CD14-positive monocyte (primary cell): ENCODE results near the gene HIGD1C. TPM values are rescaled to one million over a fixed set of nuclear protein-coding genes. Genes with fewer than 3 reads are reported as not detected.

Experiments used
- DNase-seq, 3 donors: peaks; one replicate each; pipeline ENCODE4 v3.0.0-alpha.2; 2011 to 2022
- H2AFZ ChIP-seq: 2 replicates; pipeline ENCODE4 v1.6.0; 2012; ENCODE audit warnings: mild to moderate bottlenecking, low read depth, low read length, inconsistent platforms; ENCODE audit not compliant: insufficient read depth, poor library complexity, severe bottlenecking
- H3K27ac ChIP-seq, 2 donors: 1 replicate in 1 of 2; 2 replicates in 1 of 2; pipeline ENCODE4 v1.5.1; 2012 to 2013; ENCODE audit warnings: low read length in 2 of 2, control low read depth in 1 of 2, inconsistent platforms in 1 of 2, low read depth in 1 of 2, mild to moderate bottlenecking in 1 of 2
- H3K27me3 ChIP-seq, 2 donors: one replicate each; pipeline versions ENCODE4 v1.6.0 to v1.6.1; 2011 to 2013; ENCODE audit warnings: low read length in 2 of 2; ENCODE audit not compliant: control insufficient read depth in 2 of 2, insufficient read depth in 2 of 2
- H3K36me3 ChIP-seq, 2 donors: replicated peaks in 1 of 2; 1 replicate in 1 of 2; 2 replicates in 1 of 2; pipeline versions ENCODE4 v1.5.1 to v1.6.1; 2012 to 2013; ENCODE audit warnings: low read length in 2 of 2, control low read depth in 1 of 2, inconsistent platforms in 1 of 2, mild to moderate bottlenecking in 1 of 2; ENCODE audit not compliant: insufficient read depth in 2 of 2, control insufficient read depth in 1 of 2
- H3K4me1 ChIP-seq, 2 donors: 1 replicate in 1 of 2; 2 replicates in 1 of 2; pipeline versions ENCODE4 v1.5.1 to v1.6.1; 2012 to 2013; ENCODE audit warnings: low read length in 2 of 2, control low read depth in 1 of 2, inconsistent platforms in 1 of 2, mild to moderate bottlenecking in 1 of 2, moderate library complexity in 1 of 2; ENCODE audit not compliant: insufficient read depth in 2 of 2, control insufficient read depth in 1 of 2
- H3K4me2 ChIP-seq: replicated peaks from 2 replicates; pipeline ENCODE3; 2012; ENCODE audit warnings: low read length, moderate library complexity, mild to moderate bottlenecking; ENCODE audit not compliant: poor library complexity, severe bottlenecking; ENCODE audit errors: extremely low read depth
- H3K4me3 ChIP-seq, 3 experiments: fragments of 200-600 bp in 1 of 3; sonication (generic) in 1 of 3; replicated peaks in 1 of 3; 1 replicate in 2 of 3; 2 replicates in 1 of 3; pipeline ENCODE4 v1.5.1; 2011 to 2013; ENCODE audit warnings: low read length in 3 of 3, mild to moderate bottlenecking in 3 of 3, control low read depth in 2 of 3, low read depth in 2 of 3, inconsistent platforms in 1 of 3, moderate library complexity in 1 of 3
- H3K79me2 ChIP-seq: 2 replicates; pipeline ENCODE4 v1.6.0; 2012; ENCODE audit warnings: mild to moderate bottlenecking, control low read depth, inconsistent platforms, low read length, moderate library complexity; ENCODE audit not compliant: insufficient read depth
- H3K9ac ChIP-seq: 2 replicates; pipeline ENCODE4 v1.6.0; 2017; ENCODE audit warnings: low read length, mild to moderate bottlenecking; ENCODE audit not compliant: insufficient read depth, poor library complexity, severe bottlenecking
- H3K9me3 ChIP-seq, 2 donors: replicated peaks in 1 of 2; 1 replicate in 1 of 2; 2 replicates in 1 of 2; pipeline versions ENCODE4 v1.5.1 to v1.6.1; 2012 to 2013; ENCODE audit warnings: low read length in 2 of 2, control low read depth in 1 of 2; ENCODE audit not compliant: control insufficient read depth in 1 of 2, insufficient read depth in 1 of 2
- H4K20me1 ChIP-seq: 2 replicates; pipeline ENCODE4 v1.6.0; 2012; ENCODE audit warnings: mild to moderate bottlenecking, low read length, control low read depth, moderate library complexity; ENCODE audit not compliant: insufficient read depth
- H3K27ac Mint-ChIP-seq, 7 donors: one replicate each; pipeline ENCODE4 v1.8.0; 2020; ENCODE audit warnings: mild to moderate bottlenecking in 7 of 7, mixed read lengths in 7 of 7, moderate library complexity in 6 of 7, inconsistent platforms in 2 of 7
- H3K27me3 Mint-ChIP-seq, 3 donors: one replicate each; pipeline ENCODE4 v1.8.0; 2021 to 2022; ENCODE audit warnings: low read depth in 3 of 3, mild to moderate bottlenecking in 3 of 3, mixed read lengths in 3 of 3, moderate library complexity in 3 of 3, inconsistent platforms in 1 of 3
- H3K36me3 Mint-ChIP-seq, 2 donors: one replicate each; pipeline ENCODE4 v1.8.0; 2020; ENCODE audit warnings: mixed read lengths in 2 of 2, inconsistent platforms in 1 of 2, mild to moderate bottlenecking in 1 of 2
- H3K4me1 Mint-ChIP-seq: one replicate; pipeline ENCODE4 v1.8.0; 2020; ENCODE audit warnings: mild to moderate bottlenecking, mixed read lengths
- H3K4me3 Mint-ChIP-seq, 2 donors: one replicate each; pipeline ENCODE4 v1.8.0; 2020; ENCODE audit warnings: mild to moderate bottlenecking in 2 of 2, mixed read lengths in 2 of 2, moderate library complexity in 1 of 2
- H3K9me3 Mint-ChIP-seq, 7 donors: one replicate each; pipeline ENCODE4 v1.8.0; 2020 to 2022; ENCODE audit warnings: mixed read lengths in 7 of 7, mild to moderate bottlenecking in 6 of 7, moderate library complexity in 6 of 7, inconsistent platforms in 2 of 7
- CTCF ChIP-seq: fragments of 200-600 bp; IDR thresholded peaks from one replicate; pipeline ENCODE4 v1.8.0; 2022; ENCODE audit warnings: antibody characterized with exemption, mild to moderate bottlenecking
- WGBS: methylation state at CpG from one replicate; pipeline ENCODE4 v1.1.5; 2013; ENCODE audit warnings: missing lambda C conversion rate; ENCODE audit not compliant: insufficient coverage; 5-methylcytosine and 5-hydroxymethylcytosine counted together
- intact Hi-C, 2 donors: fragments of 100-400 bp; cut with micrococcal nuclease; formaldehyde crosslinking; loops; one replicate each; pipeline versions ENCODE4 v1.15.0 to v1.15.1; 2023
- polyA plus RNA-seq, 3 donors: library from polyadenylated mRNA; depleted of rRNA in 1 of 3; unstranded in 2 of 3; stranded (reverse) in 1 of 3; fragments of 300-500 nt in 2 of 3; fragments of >200 nt in 1 of 3; fragmentation: Illumina TruSeq in 2 of 3; gene quantifications; 1 replicate in 2 of 3; 2 replicates in 1 of 3; pipeline ENCODE4 v1.2.3, GENCODE V29; 2012 to 2021
- small RNA-seq: library from RNA; depleted of rRNA; stranded (forward); fragments of <200 nt; gene quantifications from one replicate; pipeline ENCODE3, GENCODE V24; 2012; ENCODE audit warnings: low read depth; ENCODE audit not compliant: insufficient read length

The HIGD1C gene
- polyA plus RNA-seq, 3 donors, result not detected

GRCh38 chr12:51019927-51020326 lies 67.6 kb downstream of the HIGD1C start:
- H3K27ac ChIP-seq, result peak overlapping the region in 1 of 2 donors; percentile 36
- no peaks in the 10 kb centered on the region for H3K36me3 ChIP-seq
- DNase-seq, result no peak
- H3K4me3 ChIP-seq, result no peak overlapping the region
- H3K27me3 Mint-ChIP-seq, result peaks cover 0 to 2% (median 2%) of the 10 kb centered on the region in 3 donors
- no peak overlapping the region for H2AFZ ChIP-seq
- no peak overlapping the region for H3K9ac ChIP-seq
- H3K4me1 ChIP-seq, result peaks cover 40 to 52% of the 10 kb centered on the region in 2 donors
- intact Hi-C loops, result loop anchor here in 1 of 2 donors (5.0 kb wide), 1 partner anchor 93 kb away; a partner anchor contains a TSS
- H3K36me3 Mint-ChIP-seq, result peaks cover 2 to 7% of the 10 kb centered on the region in 2 donors
- H3K27ac Mint-ChIP-seq, result peak overlapping the region in 1 of 7 donors; percentile 18
- H3K27me3 ChIP-seq, result no peaks in the 10 kb centered on the region
- no peak for TF ChIP-seq CTCF
- no peak overlapping the region for H3K4me2 ChIP-seq
- H4K20me1 ChIP-seq, result peaks cover 71% of the 10 kb centered on the region
- H3K9me3 ChIP-seq, result no peaks in the 10 kb centered on the region
- WGBS, result no CpG with 5 or more reads among the region's 2 CpGs
- H3K9me3 Mint-ChIP-seq, result no peaks in the 10 kb centered on the region
- H3K4me3 Mint-ChIP-seq, result no peak overlapping the region
- peaks cover 94% of the 10 kb centered on the region for H3K79me2 ChIP-seq
- H3K4me1 Mint-ChIP-seq, result peaks cover 46% of the 10 kb centered on the region

Small RNAs within 50 kb of the gene (small RNA-seq; reads per million reads assigned to genes)
- gene AC008121.1 (not detected), gene RF00019 (not detected), gene RNU6-87P (not detected)

Other genes with a start within 250 kb of the HIGD1C start
- 10 to 100 TPM; 12.6 to 21.9 (median 21.5) TPM for gene ATF1, start 188.4 kb upstream of the HIGD1C start, polyA plus RNA-seq
- not detected for gene TMPRSS12, start 109.6 kb upstream of the HIGD1C start, polyA plus RNA-seq
- 10 to 100 TPM; 11.7 to 69.0 (median 14.9) TPM for gene SLC11A2, start 73.8 kb downstream of the HIGD1C start, polyA plus RNA-seq
- 10 to 100 TPM; 13.2 to 95.6 (median 16.8) TPM for gene LETMD1, start 95.8 kb downstream of the HIGD1C start, polyA plus RNA-seq
- gene CSRNP2, start 131.1 kb downstream of the HIGD1C start, polyA plus RNA-seq, result 1 to 10 TPM; 1.7 to 8.0 (median 2.6) TPM
- 10 to 100 TPM in 2 of 3 donors, 1 to 10 TPM in 1; 7.1 to 25.4 (median 14.2) TPM for gene TFCP2, start 220.6 kb downstream of the HIGD1C start, polyA plus RNA-seq